HEK293T (cell line): ENCODE results near the gene FARP1.

Experiments used
- CTCF ChIA-PET: fragments of 350-600 bp; formaldehyde crosslinking; extraction: SDS; loops from one replicate; lab custom pipeline; 2021; ENCODE audit warnings: antibody characterized with exemption, inconsistent platforms; lab: Yijun Ruan, JAX
- POLR2A ChIA-PET: fragments of 350-600 bp; formaldehyde crosslinking; extraction: SDS; loops from one replicate; lab custom pipeline; 2020; ENCODE audit warnings: antibody characterized with exemption, inconsistent platforms; lab: Yijun Ruan, JAX
- DNase-seq: peaks from one replicate; pipeline ENCODE4 v3.0.0; 2012; ENCODE audit warnings: mixed read lengths; ENCODE audit errors: extremely low spot score
- ARNT ChIP-seq: fragments of 450-650 bp; IDR thresholded peaks from 2 replicates; pipeline ENCODE4 v1.6.1; 2017; ENCODE audit warnings: mild to moderate bottlenecking
- BHLHE40 ChIP-seq: fragments of 450-650 bp; IDR thresholded peaks from 2 replicates; pipeline ENCODE4 v1.6.1; 2016; ENCODE audit warnings: mild to moderate bottlenecking, moderate library complexity, borderline replicate concordance
- CTBP1 ChIP-seq: fragments of 450-650 bp; IDR thresholded peaks from 2 replicates; pipeline ENCODE4 v1.6.1; 2016; ENCODE audit warnings: borderline replicate concordance
- ELF4 ChIP-seq: fragments of 450-650 bp; IDR thresholded peaks from 2 replicates; pipeline ENCODE4 v1.6.1; 2017; ENCODE audit warnings: antibody characterized with exemption
- FOXA1 ChIP-seq: fragments of 450-650 bp; IDR thresholded peaks from 2 replicates; pipeline ENCODE4 v1.6.1; 2016; ENCODE audit warnings: mild to moderate bottlenecking
- FOXK2 ChIP-seq: fragments of 450-650 bp; IDR thresholded peaks from 2 replicates; pipeline ENCODE4 v1.6.1; 2016; ENCODE audit warnings: mild to moderate bottlenecking
- FOXM1 ChIP-seq: fragments of 450-650 bp; IDR thresholded peaks from 2 replicates; pipeline ENCODE4 v1.6.1; 2017; ENCODE audit warnings: mild to moderate bottlenecking, borderline replicate concordance
- HDGF ChIP-seq: fragments of 450-650 bp; IDR thresholded peaks from 2 replicates; pipeline ENCODE4 v1.6.1; 2017; ENCODE audit warnings: antibody characterized with exemption, borderline replicate concordance
- L3MBTL2 ChIP-seq: fragments of 450-650 bp; conservative IDR thresholded peaks from 2 replicates; pipeline ENCODE4 v1.6.1; 2016; ENCODE audit warnings: mild to moderate bottlenecking
- LEF1 ChIP-seq: fragments of 450-650 bp; IDR thresholded peaks from 2 replicates; pipeline ENCODE4 v1.6.1; 2017; ENCODE audit warnings: mild to moderate bottlenecking, borderline replicate concordance
- NFRKB ChIP-seq: fragments of 450-650 bp; IDR thresholded peaks from 2 replicates; pipeline ENCODE4 v1.6.1; 2016; ENCODE audit warnings: mild to moderate bottlenecking, moderate library complexity
- SP1 ChIP-seq: fragments of 450-650 bp; IDR thresholded peaks from 2 replicates; pipeline ENCODE4 v1.6.1; 2017
- SUZ12 ChIP-seq: fragments of 450-650 bp; IDR thresholded peaks from 2 replicates; pipeline ENCODE4 v1.6.1; 2016; ENCODE audit warnings: mild to moderate bottlenecking
- TARDBP ChIP-seq: fragments of 450-650 bp; IDR thresholded peaks from 2 replicates; pipeline ENCODE4 v1.6.1; 2016
- ZNF384 ChIP-seq: fragments of 450-650 bp; IDR thresholded peaks from 2 replicates; pipeline ENCODE4 v1.6.1; 2016
- TF ChIP-seq, protein P1 (sequence below): fragments of 450-650 bp; IDR thresholded peaks from 2 replicates; pipeline ENCODE4 v1.6.1; 2016

The FARP1 gene

DNA sequence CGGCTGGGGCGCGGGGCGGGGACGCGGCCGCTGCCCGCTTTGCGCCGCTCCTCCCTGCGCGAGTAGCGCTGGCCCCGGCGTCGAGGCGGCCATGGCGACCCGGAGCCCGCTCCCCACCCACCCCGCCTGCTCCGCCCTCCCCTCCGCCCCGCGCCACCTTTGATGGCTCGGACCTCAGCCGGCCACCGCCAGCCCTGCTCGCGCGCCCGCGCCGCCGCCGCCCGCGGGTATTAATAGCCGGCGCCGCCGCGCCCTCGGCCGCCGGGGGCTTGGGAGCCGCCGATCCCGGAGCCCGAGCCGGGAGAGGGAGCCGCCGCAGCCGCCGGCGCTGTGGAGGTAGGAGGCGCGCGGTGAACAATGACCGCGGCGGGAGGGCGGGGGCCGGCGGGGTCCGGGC lies 261 bp downstream of the FARP1 start:
- TF ChIP-seq ARNT (no peak), L3MBTL2 (no peak), ZNF384 (no peak), NFRKB (no peak), SUZ12 (no peak), LEF1 (no peak), FOXM1 (no peak), FOXK2 (no peak), ELF4 (no peak), FOXA1 (no peak)
- no peak for DNase-seq
- ChIA-PET POLR2A (no interaction called here), CTCF (no interaction called here)

DNA sequence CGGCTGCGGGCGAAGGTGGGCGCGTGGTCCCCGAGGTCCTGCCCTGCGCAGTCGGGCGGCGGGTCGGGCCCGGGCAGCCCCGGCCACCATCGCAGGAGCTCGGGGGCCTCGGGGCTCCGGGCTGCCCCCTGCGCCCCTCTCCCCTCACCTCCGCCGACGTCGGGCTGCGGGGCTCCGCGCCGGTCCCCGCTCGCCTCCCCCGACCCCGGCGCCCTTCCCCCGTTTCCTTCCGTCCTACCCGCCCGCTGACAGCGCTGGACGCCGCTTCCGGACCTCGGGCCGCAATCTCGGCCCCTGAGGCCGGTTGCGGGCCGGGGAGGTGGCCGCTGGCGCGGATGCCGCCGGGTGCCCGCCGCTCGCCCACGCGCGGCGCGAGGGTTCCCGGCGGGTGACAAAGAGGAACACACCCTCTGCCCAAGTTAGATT lies 720 bp downstream of the FARP1 start:
- CTCF ChIA-PET: no interaction called here

DNA sequence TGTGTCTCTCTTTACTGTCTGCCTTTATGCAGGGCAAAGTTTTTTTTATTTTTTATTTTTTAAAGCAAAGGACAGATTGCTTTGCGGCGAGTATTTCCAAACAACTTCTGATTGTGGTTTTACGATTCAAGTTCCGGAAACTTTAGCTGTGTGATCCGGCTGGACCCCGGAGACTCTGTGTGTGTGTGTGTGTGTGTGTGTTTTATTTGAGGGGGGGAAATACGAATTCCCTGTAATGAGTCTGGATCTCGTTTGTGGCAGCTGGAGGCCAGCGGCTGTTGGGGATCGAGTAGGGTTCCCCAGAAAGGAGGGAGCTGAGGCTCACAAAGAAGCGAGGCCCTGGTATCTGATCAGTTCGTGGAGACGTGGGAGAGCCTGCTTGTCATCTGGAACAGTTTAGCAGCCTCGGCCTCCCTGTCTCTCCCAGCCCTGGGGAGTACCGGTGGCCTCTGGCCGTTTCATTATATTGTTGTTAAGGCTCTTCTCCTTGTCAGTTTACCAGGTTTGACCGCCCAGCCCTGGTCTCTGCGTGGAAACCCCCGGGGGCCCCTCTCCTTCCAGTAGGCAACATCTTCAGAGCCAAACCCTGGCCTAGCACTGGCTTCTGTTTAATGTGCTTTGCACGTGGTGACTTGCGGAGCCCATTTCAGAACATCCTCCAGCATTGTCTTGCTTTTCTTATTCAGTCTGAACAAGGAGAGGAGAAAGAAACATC lies 1.3 kb downstream of the FARP1 start:
- POLR2A ChIA-PET: no interaction called here
- no peak for DNase-seq
- CTCF ChIA-PET: no interaction called here
- TF ChIP-seq FOXK2 (no peak), ELF4 (no peak), L3MBTL2 (no peak; the same call in 1 of the 2 replicates), SUZ12 (no peak), HDGF (no peak), TARDBP (no peak), BHLHE40 (no peak), NFRKB (no peak)

More for the DNA sequence above, 720 bp downstream of the FARP1 start:
- POLR2A ChIA-PET: no interaction called here
- TF ChIP-seq ARNT (no peak), FOXK2 (no peak), HDGF (no peak), FOXM1 (no peak), SUZ12 (no peak)
- TF ChIP-seq, protein P1, sequence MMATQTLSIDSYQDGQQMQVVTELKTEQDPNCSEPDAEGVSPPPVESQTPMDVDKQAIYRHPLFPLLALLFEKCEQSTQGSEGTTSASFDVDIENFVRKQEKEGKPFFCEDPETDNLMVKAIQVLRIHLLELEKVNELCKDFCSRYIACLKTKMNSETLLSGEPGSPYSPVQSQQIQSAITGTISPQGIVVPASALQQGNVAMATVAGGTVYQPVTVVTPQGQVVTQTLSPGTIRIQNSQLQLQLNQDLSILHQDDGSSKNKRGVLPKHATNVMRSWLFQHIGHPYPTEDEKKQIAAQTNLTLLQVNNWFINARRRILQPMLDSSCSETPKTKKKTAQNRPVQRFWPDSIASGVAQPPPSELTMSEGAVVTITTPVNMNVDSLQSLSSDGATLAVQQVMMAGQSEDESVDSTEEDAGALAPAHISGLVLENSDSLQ: no peak
- DNase-seq: peak; percentile 16

DNA sequence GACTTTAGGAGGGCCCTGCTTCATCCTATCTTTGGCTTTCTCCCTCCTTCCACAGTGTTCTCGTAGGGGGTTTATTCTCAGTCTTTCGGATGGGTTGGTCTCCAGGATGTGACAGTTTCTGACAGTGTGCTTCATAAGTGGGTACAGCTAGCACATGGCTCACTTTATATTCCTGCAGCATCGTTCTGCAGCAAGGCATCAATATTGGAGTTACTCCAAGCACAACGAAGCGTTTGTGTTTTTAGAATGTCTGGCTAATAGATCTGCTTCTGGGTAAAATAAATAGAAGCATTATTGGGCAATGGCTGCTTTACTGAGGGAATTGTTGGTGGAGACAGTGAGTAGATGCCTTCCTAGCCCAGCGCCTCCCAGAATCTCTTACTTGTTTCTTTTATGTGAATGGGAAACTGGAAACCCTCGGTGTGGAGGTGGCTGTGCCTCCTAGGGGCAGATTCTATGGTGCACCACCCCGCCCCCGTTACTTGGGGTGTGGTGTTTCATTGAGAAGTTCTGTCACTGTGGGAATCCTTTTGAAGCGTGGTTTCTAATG lies 2.0 kb downstream of the FARP1 start:
- TF ChIP-seq FOXK2 (no peak), SUZ12 (no peak), SP1 (no peak), BHLHE40 (no peak), L3MBTL2 (no peak; the same call in none of the 2 replicates), ARNT (no peak), ELF4 (no peak), TARDBP (no peak), LEF1 (no peak), ZNF384 (no peak), CTBP1 (no peak), FOXM1 (no peak), NFRKB (no peak), FOXA1 (no peak), HDGF (no peak)
- TF ChIP-seq, protein P1: no peak
- peak; percentile 39 for DNase-seq
- POLR2A ChIA-PET: no interaction called here
- CTCF ChIA-PET: no interaction called here

DNA sequence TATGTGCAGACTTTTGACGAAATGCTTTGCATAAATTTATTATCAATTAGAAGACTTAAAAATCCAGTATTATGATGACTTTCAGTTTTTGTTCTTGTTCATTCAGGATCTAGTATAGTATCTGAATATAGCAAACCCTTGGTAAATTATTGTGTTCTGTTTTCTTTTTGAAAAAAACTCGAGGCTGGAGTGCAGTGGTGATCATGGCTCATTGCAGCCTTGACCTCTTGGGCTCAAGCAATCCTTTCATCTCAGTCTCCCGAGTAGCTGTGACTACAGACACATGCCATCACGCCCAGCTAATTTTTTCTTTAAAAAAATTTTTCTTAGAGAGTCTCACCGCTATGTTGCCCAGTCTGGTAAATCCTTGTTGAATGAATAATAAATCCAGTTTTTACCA lies 4.6 kb downstream of the FARP1 start:
- DNase-seq: no peak
- no peak for TF ChIP-seq SP1
- TF ChIP-seq ELF4: no peak
- CTCF ChIA-PET: no interaction called here

DNA sequence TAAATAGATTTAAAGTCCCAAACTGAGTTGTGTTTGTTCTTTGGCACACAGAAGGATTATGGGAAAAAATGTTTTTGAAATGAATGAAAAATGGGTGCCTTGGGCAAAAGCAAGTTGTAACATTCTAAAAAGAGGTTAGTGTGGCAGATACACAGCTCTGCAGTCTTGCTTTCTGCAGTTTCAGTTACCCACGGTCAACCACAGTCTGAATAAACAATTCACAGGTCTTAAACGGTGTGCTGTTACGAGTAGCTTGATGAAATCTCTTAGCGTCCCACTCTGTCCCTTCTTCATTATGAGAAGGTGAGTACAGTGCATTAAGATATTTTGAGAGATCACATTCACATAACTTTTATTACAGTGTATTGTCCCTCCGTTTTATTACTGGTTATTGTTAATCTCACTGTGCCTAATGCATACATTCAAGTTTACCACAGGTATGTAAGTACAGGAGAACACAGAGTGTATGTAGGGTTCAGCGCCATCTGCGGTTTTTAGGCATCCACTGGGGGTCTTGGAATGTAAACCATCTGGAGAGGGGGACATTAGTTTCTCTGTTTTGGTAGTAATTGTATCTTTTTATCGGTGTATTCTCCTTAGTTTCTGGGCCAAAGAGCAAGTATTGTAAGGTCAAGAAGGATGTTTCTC lies 8.1 kb downstream of the FARP1 start:
- POLR2A ChIA-PET: no interaction called here
- no peak for DNase-seq
- CTCF ChIA-PET: no interaction called here
- no peak for TF ChIP-seq TARDBP
- no peak for TF ChIP-seq CTBP1
- TF ChIP-seq ZNF384: no peak
- TF ChIP-seq BHLHE40: no peak
- TF ChIP-seq LEF1: no peak
- TF ChIP-seq FOXA1: no peak
- no peak for TF ChIP-seq SP1
- TF ChIP-seq ELF4: no peak
- no peak for TF ChIP-seq ARNT
- TF ChIP-seq FOXK2: no peak
- TF ChIP-seq NFRKB: no peak
- TF ChIP-seq HDGF: no peak

More for the DNA sequence above, 4.6 kb downstream of the FARP1 start:
- POLR2A ChIA-PET: no interaction called here

DNA sequence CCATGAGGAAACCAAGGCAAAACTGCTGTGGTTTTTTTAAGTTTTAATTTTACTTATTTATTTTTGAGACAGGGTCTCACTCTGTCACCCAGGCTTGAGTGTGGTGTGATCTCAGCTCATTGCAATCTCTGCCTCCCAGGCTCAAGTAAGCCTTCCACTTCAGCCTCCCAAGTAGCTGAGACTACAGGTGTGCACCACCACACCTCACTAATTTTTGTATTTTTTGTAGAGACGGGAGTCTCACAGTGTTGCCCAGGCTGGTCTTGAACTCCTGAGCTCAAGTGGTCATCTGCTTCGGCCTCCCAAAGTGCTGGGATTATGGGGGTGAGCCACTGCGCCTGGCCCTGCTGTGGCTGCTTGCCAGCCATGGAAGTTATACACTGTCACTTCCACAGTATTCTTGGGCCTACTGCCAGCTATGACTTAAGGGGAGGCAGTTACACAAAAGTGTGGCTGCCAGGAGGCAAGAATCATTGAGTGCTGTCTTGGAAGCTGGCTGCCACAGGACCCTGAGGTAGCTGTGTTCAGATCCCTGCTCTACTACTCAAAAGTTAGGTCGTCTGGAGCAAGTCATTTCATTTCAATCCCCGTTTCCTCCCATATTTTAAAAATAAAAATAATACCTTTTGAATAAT lies 12.7 kb downstream of the FARP1 start:
- CTCF ChIA-PET: no interaction called here
- POLR2A ChIA-PET: no interaction called here
- DNase-seq: no peak
- TF ChIP-seq ZNF384 (no peak), TARDBP (no peak), FOXM1 (no peak)
